Urinary bladder (tissue), 4 donors: ENCODE measurements around the gene RAI14. TPM values are rescaled to one million over a fixed set of nuclear protein-coding genes. Genes with fewer than 3 reads are reported as not detected.
"Not testable (repeated sequence)": the region's sequence is repeated elsewhere in the genome, so short reads cannot be mapped to it uniquely, and the experiment has no call there.

Experiments
- DNase-seq: peaks from one replicate; pipeline ENCODE4 v3.0.0-alpha.2; 2015; ENCODE audit errors: extremely low spot score
- H3K27ac ChIP-seq: one replicate; pipeline ENCODE4 v1.5.1; 2013; ENCODE audit warnings: low read depth, mild to moderate bottlenecking, moderate library complexity
- H3K36me3 ChIP-seq: one replicate; pipeline ENCODE4 v1.6.1; 2013; ENCODE audit warnings: mild to moderate bottlenecking, moderate library complexity; ENCODE audit not compliant: insufficient read depth
- H3K4me1 ChIP-seq: one replicate; pipeline ENCODE4 v1.6.1; 2013; ENCODE audit warnings: mild to moderate bottlenecking, moderate library complexity; ENCODE audit not compliant: insufficient read depth
- H3K4me3 ChIP-seq: one replicate; pipeline ENCODE4 v1.5.1; 2013; ENCODE audit warnings: low read depth, low read length
- WGBS: extraction: QIAGEN DNeasy Blood & Tissue Kit; methylation state at CpG from one replicate; pipeline ENCODE4 v1.1.7; 2013; 5-methylcytosine and 5-hydroxymethylcytosine counted together
- polyA plus RNA-seq: library from polyadenylated mRNA; stranded (reverse); fragments of 200-250 nt; gene quantifications from one replicate; pipeline ENCODE4 v1.2.3, GENCODE V29; 2013
- total RNA-seq: library from RNA; depleted of rRNA; stranded (reverse); fragments of >200 nt; gene quantifications from one replicate; pipeline ENCODE4 v1.2.3, GENCODE V29; 2014
- donor health status: healthy with polysubstance abuse.
- donor health status: healthy.

The RAI14 gene
- total and polyA plus RNA-seq, 2 donors, result 25.6 to 83.9 TPM

- H3K4me1 ChIP-seq, result no peaks in the 10 kb centered on the region
- no peaks in the 10 kb centered on the region for H3K36me3 ChIP-seq
- no peak overlapping the region for H3K27ac ChIP-seq
- DNase-seq, result no peak
- 84% methylated on average over 1 of the region's 1 CpG for WGBS
- H3K4me3 ChIP-seq, result no peak overlapping the region
Measured at GRCh38 chr5:34775886-34776285, 119.8 kb downstream of the RAI14 start.

- no peak for DNase-seq
- Histone ChIP-seq H3K27ac (no peak overlapping the region), H3K36me3 (no peaks in the 10 kb centered on the region), H3K4me1 (no peaks in the 10 kb centered on the region), H3K4me3 (no peak overlapping the region)
- 89% methylated on average over 8 of the region's 8 CpGs for WGBS
Measured at GRCh38 chr5:34778091-34778850, 122.1 kb downstream of the RAI14 start.

- not testable (repeated sequence) for H3K36me3 ChIP-seq, H3K4me3 ChIP-seq, H3K4me1 ChIP-seq, DNase-seq, H3K27ac ChIP-seq
- 96% methylated on average over 4 of the region's 4 CpGs for WGBS
Measured at GRCh38 chr5:34783892-34784291, 127.8 kb downstream of the RAI14 start.

- 89% methylated on average over 6 of the region's 6 CpGs for WGBS
- Histone ChIP-seq H3K4me1 (no peaks in the 10 kb centered on the region), H3K27ac (no peak overlapping the region), H3K4me3 (no peak overlapping the region), H3K36me3 (no peaks in the 10 kb centered on the region)
- DNase-seq, result no peak
Measured at GRCh38 chr5:34787035-34787434, 130.9 kb downstream of the RAI14 start.

GRCh38 chr5:34789021-34789531 is 132.9 kb downstream of the RAI14 start:
- Histone ChIP-seq H3K4me1 (no peaks in the 10 kb centered on the region), H3K4me3 (no peak overlapping the region), H3K36me3 (no peaks in the 10 kb centered on the region), H3K27ac (no peak overlapping the region)
- DNase-seq, result no peak
- 50% methylated on average over 5 of the region's 5 CpGs for WGBS

- no peaks in the 10 kb centered on the region for H3K36me3 ChIP-seq
- no peak overlapping the region for H3K4me3 ChIP-seq
- no peak for DNase-seq
- H3K27ac ChIP-seq, result no peak overlapping the region
- no peaks in the 10 kb centered on the region for H3K4me1 ChIP-seq
- 94% methylated on average over 2 of the region's 2 CpGs for WGBS
Measured at GRCh38 chr5:34789639-34790038, 133.5 kb downstream of the RAI14 start.

GRCh38 chr5:34790069-34790468 is 133.9 kb downstream of the RAI14 start:
- WGBS, result 53% methylated on average over 1 of the region's 1 CpG
- H3K4me3 ChIP-seq, result no peak overlapping the region
- no peaks in the 10 kb centered on the region for H3K36me3 ChIP-seq
- DNase-seq, result no peak
- H3K4me1 ChIP-seq, result no peaks in the 10 kb centered on the region
- no peak overlapping the region for H3K27ac ChIP-seq

- Histone ChIP-seq H3K36me3 (no peaks in the 10 kb centered on the region), H3K4me3 (no peak overlapping the region), H3K4me1 (no peaks in the 10 kb centered on the region), H3K27ac (no peak overlapping the region)
- 79% methylated on average over 5 of the region's 5 CpGs for WGBS
- DNase-seq, result no peak
Measured at GRCh38 chr5:34791761-34792244, 135.7 kb downstream of the RAI14 start.

- Histone ChIP-seq H3K27ac (no peak overlapping the region), H3K36me3 (no peaks in the 10 kb centered on the region)
- WGBS, result 97% methylated on average over 9 of the region's 9 CpGs
Measured at GRCh38 chr5:34802834-34803563, 146.9 kb downstream of the RAI14 start.

GRCh38 chr5:34803974-34804732 is 148.0 kb downstream of the RAI14 start:
- H3K4me1 ChIP-seq, result no peaks in the 10 kb centered on the region

More at GRCh38 chr5:34802834-34803563, 146.9 kb downstream of the RAI14 start:
- H3K4me1 ChIP-seq, result no peaks in the 10 kb centered on the region
- DNase-seq, result no peak
- no peak overlapping the region for H3K4me3 ChIP-seq

GRCh38 chr5:34804913-34805312 is 148.8 kb downstream of the RAI14 start:
- Histone ChIP-seq H3K4me3 (no peak overlapping the region), H3K27ac (no peak overlapping the region)
- no peak for DNase-seq

More at GRCh38 chr5:34803974-34804732, 148.0 kb downstream of the RAI14 start:
- Histone ChIP-seq H3K27ac (no peak overlapping the region), H3K4me3 (no peak overlapping the region), H3K36me3 (no peaks in the 10 kb centered on the region)
- 87% methylated on average over 4 of the region's 4 CpGs for WGBS
- no peak for DNase-seq

GRCh38 chr5:34806532-34806931 is 150.4 kb downstream of the RAI14 start:
- Histone ChIP-seq H3K36me3 (no peaks in the 10 kb centered on the region), H3K4me1 (no peaks in the 10 kb centered on the region), H3K4me3 (no peak overlapping the region), H3K27ac (no peak overlapping the region)
- no peak for DNase-seq
- 96% methylated on average over 6 of the region's 6 CpGs for WGBS

More at GRCh38 chr5:34804913-34805312, 148.8 kb downstream of the RAI14 start:
- no peaks in the 10 kb centered on the region for H3K4me1 ChIP-seq
- 87% methylated on average over 5 of the region's 5 CpGs for WGBS
- no peaks in the 10 kb centered on the region for H3K36me3 ChIP-seq

- H3K27ac ChIP-seq, result no peak overlapping the region
- no peak overlapping the region for H3K4me3 ChIP-seq
- no peak for DNase-seq
- 86% methylated on average over 1 of the region's 1 CpG for WGBS
- H3K4me1 ChIP-seq, result no peaks in the 10 kb centered on the region
- no peaks in the 10 kb centered on the region for H3K36me3 ChIP-seq
Measured at GRCh38 chr5:34811706-34812105, 155.6 kb downstream of the RAI14 start.
